ENCODE measurements around the gene DRICH1.
"Not testable (repeated sequence)": the region's sequence is repeated elsewhere in the genome, so short reads cannot be mapped to it uniquely, and the experiment has no call there.

DNA sequence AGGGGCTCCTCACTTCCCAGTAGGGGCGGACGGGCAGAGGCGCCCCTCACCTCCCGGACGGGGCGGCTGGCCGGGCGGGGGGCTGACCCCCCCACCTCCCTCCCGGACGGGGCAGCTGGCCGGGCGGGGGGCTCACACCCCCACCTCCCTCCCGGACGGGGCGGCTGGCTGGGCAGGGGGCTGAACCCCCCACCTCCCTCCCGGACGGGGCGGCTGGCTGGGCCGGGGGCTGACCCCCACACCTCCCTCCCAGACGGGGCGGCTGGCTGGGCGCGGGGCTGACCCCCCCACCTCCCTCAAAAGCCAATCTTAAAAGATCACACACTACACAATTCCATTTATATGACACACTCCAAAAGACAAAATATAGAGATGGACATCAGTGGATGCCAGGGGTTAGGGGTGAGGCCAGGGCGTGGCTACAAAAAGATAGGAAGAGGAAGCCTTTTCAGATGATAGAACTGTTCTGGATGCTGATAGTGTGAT, 71.1 kb downstream of the DRICH1 start:
- TF ChIP-seq, protein P1, sequence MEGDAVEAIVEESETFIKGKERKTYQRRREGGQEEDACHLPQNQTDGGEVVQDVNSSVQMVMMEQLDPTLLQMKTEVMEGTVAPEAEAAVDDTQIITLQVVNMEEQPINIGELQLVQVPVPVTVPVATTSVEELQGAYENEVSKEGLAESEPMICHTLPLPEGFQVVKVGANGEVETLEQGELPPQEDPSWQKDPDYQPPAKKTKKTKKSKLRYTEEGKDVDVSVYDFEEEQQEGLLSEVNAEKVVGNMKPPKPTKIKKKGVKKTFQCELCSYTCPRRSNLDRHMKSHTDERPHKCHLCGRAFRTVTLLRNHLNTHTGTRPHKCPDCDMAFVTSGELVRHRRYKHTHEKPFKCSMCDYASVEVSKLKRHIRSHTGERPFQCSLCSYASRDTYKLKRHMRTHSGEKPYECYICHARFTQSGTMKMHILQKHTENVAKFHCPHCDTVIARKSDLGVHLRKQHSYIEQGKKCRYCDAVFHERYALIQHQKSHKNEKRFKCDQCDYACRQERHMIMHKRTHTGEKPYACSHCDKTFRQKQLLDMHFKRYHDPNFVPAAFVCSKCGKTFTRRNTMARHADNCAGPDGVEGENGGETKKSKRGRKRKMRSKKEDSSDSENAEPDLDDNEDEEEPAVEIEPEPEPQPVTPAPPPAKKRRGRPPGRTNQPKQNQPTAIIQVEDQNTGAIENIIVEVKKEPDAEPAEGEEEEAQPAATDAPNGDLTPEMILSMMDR (conservative IDR thresholded peaks at IDR 0.05; ENCODE audit: low read depth, low read length): not testable (repeated sequence)
- TF ChIP-seq EZH2 (IDR thresholded peaks at IDR 0.05; ENCODE audit: borderline replicate concordance, low read depth, low read length, poor library complexity, severe bottlenecking): not testable (repeated sequence)

All from A673 (cell line).